HG03432 (cell line): Measurements from ENCODE around the gene NPB.

Experiments
- ATAC-seq: cut with Tn5 transposase; IDR thresholded peaks from one replicate; pipeline ENCODE4 v1.9.1; 2021; ENCODE audit warnings: mild to moderate bottlenecking, moderate library complexity; ENCODE audit not compliant: unreplicated experiment

Gene NPB

GRCh38 chr17:81898029-81898866 is 3.8 kb upstream of the NPB start:
- no peak for ATAC-seq

- no peak for ATAC-seq
Measured at GRCh38 chr17:81898885-81899284, 3.2 kb upstream of the NPB start.

- no peak for ATAC-seq
Measured at GRCh38 chr17:81899514-81900166, 2.4 kb upstream of the NPB start.

DNA sequence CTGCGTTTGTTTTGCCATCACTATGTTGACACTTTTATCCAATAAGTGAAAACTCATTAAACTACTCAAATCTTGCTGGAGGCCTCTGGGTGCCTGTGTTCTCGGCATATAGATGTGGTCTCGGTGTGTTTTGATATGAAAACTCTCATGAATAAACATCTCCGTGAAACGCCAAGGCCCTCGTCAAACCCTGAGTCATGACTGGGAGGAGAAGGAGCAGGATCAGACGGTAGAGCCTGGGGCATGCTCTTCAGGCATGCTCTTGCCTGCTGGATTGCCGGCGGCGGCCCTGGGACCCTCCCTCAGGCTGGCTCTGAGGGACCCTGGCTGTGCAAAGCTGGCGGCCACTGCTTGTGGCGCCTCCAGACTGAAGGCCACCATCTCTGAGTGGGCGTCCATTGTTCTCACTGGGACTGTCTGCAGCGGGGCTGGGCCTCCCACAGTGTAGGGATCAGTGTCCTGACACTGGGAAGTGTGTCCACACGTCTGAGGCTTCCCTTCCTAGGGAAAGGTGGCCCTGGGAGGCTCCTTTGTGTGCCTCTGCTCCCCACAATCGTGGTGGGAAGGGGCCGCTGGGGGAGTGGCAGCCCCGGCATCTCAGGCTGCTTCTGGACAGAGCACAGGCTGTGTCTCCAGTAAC is 1.7 kb upstream of the NPB start:
- ATAC-seq: no peak

- no peak for ATAC-seq
Measured at GRCh38 chr17:81901167-81902022, 643 bp upstream of the NPB start.

GRCh38 chr17:81902653-81903414 is 796 bp downstream of the NPB start:
- ATAC-seq: no peak

DNA sequence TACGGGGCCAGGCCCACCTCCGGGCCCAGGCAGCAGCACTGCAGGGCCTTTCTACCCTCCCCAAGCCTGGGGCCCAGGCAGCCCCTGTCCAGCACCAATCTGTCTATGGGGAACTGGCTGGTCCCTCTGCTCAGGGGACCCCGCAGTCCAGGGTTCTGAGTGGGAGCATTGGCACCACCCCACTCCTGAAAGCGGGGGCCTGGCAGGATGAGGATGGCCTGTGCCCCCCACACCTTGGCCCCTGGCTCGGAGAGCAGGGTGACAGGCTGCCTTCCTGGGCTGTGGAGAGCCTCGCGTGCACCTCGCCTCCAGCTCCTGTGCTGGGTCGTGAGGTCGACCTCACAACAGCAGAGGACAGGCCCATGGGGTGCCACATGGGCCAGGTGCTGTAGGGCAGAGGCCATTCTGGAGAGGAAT is 1.4 kb downstream of the NPB start:
- no peak for ATAC-seq

DNA sequence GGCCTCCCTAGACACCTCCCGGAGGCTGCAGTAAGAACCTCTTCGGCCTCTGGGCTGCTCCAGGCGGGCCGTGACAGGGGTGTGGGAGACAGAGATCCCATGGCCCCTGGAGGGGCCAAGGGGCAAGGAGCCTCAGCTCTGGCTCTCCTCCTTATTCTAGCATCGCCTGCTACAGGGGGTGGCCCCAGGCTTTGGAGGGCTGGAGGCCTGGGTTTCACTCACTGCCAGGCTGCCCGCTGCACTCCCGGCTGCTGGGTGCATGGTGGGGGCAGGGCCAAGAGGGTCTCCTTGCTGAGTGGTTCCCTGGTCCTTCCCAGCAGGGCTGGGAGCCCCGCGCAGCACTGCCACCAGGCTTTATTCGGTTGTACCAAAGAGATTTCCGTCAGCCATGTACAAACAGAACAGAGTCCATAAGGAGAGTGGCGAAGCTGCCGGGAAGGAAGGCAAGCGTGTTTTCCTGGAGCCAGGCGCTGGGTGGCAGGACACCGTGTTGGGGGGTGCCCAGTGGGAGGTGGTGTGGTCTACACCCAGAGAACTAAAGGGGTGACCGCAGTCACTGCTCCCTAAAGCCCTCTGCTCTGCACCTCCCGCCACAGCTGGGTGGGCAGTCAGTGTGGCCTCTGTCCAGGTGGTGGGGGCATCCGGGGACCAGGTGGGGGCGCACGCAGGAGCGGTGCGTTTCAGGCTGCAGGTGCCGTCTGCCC is 2.0 kb downstream of the NPB start:
- no peak for ATAC-seq

DNA sequence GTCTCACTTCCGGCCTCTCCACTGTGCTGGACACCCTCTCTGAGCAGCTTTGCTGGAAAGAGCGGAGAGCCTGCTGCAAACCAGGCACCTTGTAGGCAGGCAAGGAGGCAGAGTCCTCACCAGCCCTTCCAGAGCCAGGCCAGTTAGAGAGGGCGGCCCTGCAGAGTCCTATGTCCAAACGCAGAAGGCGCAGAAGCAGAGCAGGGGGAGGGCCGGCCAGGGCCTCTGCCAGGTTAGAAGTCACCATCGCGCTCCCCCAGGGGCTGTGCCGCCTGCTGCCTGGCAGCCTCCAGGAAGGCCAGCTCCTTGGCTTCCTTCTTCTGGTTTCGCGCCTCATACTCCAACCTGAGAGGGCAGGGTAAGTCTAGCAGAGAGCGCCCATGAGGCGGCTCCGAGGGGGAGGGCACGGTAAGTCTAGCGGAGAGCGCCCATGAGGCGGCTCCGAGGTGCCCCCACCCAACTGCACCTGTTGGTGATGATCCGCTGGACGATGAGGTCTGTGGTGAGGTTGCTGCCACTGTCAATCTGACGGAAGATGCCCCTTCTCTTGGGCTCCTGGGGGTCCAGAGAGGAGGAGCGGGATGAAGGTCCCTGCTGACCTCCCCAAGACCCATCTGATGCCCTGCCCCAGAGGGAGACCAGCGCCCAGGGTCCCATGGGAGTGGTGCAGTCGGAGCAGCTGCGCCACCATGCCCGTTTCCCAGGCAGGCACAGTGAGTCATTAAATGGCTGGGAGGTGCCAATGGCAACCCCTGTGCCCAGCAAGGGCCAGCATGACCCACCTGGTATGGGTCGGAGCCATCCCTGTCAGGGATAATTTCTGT is 2.8 kb downstream of the NPB start:
- no peak for ATAC-seq

DNA sequence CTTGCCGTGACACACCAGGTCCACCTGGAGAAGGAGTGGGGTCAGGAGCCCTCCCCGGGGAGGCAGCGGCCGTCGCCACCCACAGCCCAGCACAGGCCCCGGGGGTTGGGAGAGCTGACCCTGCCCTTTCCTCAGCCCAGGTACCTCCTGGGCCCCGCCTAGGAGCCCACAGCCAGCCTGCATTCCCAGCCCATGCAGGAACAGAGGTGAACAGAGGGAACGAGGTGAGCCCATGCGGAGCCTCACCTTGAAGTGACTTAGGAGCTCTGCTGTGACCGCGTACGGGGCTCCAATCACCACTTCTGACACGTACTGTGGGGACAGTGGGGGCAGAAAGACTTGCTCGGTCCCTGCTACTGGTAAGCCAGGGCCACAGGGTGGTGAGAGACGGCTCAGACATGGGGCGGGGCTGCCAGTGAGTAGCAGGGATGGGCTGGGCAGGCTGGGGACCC is 3.4 kb downstream of the NPB start:
- ATAC-seq: no peak

- ATAC-seq: no peak
Measured at GRCh38 chr17:81905993-81906392, 4.0 kb downstream of the NPB start.

- ATAC-seq: no peak
Measured at GRCh38 chr17:81906476-81907218, 4.6 kb downstream of the NPB start.

DNA sequence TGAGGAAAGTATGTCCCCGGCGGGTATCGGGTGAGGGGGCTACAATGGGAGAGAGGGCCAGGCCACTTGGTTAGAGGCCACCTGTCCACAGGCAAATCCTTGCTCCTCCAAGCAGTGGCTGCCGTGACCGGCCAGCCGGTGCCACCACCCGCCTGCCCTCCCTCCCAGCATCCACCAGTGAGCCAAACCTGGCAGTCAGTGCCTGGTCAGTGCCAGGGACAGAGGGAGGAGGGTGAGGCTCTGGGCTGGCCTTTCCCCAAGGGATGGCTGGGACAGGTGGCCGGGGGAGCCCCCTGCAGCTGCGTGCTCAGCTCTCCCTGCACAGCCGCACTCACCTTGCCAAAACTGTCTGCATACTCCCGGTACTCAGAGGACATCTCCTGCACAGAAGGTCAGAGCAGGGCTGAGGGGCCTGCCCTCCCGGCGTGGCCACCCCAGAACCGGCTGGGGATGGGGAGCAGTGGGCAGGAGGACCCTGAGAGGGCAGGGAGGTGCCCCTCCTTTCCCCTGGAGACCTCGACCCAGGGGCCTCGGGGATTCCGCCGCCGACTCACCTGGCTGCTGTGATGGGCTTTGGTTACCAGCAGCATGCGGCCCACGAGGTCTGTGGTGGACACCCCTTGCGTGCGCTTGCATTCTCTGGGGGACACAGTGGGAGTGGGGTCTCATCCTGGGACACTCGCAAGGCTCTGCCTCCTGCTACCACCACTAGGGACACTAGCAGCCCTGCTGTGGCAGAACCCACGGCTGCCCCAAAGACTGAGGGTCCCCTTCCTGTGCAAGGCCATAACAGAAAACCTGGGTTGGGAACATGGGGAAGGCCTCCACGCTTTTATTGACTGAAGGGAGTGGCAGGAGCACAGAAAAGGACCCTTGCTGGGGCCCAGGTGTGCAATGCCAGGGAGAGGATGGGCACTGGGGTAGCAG is 5.4 kb downstream of the NPB start:
- ATAC-seq: no peak

DNA sequence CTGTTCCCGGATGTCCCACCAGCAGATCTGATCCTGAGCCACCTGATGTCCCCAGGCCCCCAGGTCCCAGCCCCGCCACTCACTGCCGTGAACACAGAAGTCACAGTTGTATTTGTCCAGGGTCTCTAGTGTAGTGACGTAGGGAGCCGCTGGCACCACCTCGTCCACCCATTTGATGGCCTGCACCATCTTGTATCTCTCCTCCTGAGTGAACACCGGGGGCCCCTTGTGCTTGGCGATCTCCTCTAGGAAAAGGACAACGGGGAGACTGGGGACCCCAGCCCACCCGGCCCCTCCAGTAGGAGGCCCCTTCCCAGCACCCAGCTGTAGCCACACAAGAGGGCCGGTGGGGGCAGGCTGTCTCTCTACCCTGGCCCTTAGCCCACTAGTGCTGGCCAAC is 6.8 kb downstream of the NPB start:
- no peak for ATAC-seq

- ATAC-seq: no peak
Measured at GRCh38 chr17:81909231-81909630, 7.2 kb downstream of the NPB start.

DNA sequence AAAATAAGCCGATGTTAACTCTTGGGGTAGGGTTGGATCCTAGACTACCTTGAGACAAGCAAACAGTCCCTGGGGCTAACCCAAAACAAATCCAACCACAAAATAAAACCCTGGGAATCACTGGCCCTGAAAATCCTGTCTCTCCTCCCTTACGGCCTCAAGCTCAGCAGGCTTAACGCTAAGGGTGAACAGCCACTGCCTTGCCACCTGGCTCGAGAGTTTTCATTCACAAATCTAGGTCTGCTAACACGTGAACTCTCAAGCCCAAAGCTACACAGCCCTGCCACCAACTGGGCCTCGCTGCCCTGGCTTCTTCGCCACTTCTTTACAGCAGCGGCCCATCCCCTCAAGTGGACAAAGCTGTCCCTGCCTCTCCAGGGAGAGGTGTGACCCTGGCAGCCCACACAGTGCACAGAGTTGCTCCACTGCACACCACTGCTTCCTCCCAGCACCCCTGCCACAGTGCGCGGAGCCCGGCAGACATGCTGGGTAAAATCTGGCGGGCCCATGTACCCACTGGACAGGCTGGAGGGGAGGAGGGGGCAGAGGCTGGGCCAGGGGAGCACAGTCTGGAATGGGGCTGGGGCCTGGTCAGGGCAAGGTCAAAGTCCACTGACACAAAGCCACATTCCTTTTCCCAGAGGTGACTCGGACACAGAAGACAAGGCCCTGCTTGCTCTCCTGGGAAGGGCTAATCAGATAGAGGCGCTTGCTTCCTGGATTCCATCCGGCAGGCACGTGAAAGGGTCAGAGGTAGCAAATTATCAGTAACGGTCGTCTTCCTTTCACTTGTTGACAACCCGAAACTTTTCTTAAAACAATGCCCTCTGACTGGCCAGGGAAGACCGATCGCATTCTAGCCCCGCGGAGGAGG is 8.2 kb downstream of the NPB start:
- no peak for ATAC-seq
